GM21447 (cell line): Measurements from ENCODE around the gene PITRM1.

Experiments
- ATAC-seq: cut with Tn5 transposase; IDR thresholded peaks from one replicate; pipeline ENCODE4 v1.9.1; 2021; ENCODE audit not compliant: unreplicated experiment

Gene PITRM1

GRCh38 chr10:3166496-3167290 lies 5.9 kb downstream of the PITRM1 start:
- ATAC-seq, result no peak

GRCh38 chr10:3165196-3165595 lies 7.4 kb downstream of the PITRM1 start:
- ATAC-seq, result no peak

- ATAC-seq, result no peak
Observed at GRCh38 chr10:3163879-3164278, 8.7 kb downstream of the PITRM1 start.

- ATAC-seq, result no peak
Observed at GRCh38 chr10:3162533-3162932, 10.0 kb downstream of the PITRM1 start.

GRCh38 chr10:3159152-3159551 lies 13.4 kb downstream of the PITRM1 start:
- ATAC-seq, result no peak

- ATAC-seq, result no peak
Observed at GRCh38 chr10:3154666-3155065, 17.9 kb downstream of the PITRM1 start.

- ATAC-seq, result no peak
Observed at GRCh38 chr10:3152566-3152935, 20.0 kb downstream of the PITRM1 start.

- no peak for ATAC-seq
Observed at GRCh38 chr10:3151889-3152565, 20.6 kb downstream of the PITRM1 start.

- ATAC-seq, result no peak
Observed at GRCh38 chr10:3150961-3151360, 21.6 kb downstream of the PITRM1 start.

GRCh38 chr10:3150366-3150765 lies 22.2 kb downstream of the PITRM1 start:
- ATAC-seq, result no peak

GRCh38 chr10:3149918-3150317 lies 22.7 kb downstream of the PITRM1 start:
- ATAC-seq, result no peak

- ATAC-seq, result no peak
Observed at GRCh38 chr10:3148994-3149393, 23.6 kb downstream of the PITRM1 start.

- ATAC-seq, result no peak
Observed at GRCh38 chr10:3148041-3148440, 24.5 kb downstream of the PITRM1 start.

GRCh38 chr10:3147117-3147820 lies 25.3 kb downstream of the PITRM1 start:
- ATAC-seq, result no peak

GRCh38 chr10:3146289-3146688 lies 26.3 kb downstream of the PITRM1 start:
- ATAC-seq, result no peak

GRCh38 chr10:3145366-3145765 lies 27.2 kb downstream of the PITRM1 start:
- no peak for ATAC-seq

GRCh38 chr10:3143791-3144434 lies 28.7 kb downstream of the PITRM1 start:
- ATAC-seq, result no peak

- ATAC-seq, result no peak
Observed at GRCh38 chr10:3143366-3143765, 29.2 kb downstream of the PITRM1 start.

- ATAC-seq, result no peak
Observed at GRCh38 chr10:3142146-3142875, 30.3 kb downstream of the PITRM1 start.

GRCh38 chr10:3141351-3142005 lies 31.1 kb downstream of the PITRM1 start:
- no peak for ATAC-seq
